Measurements from ENCODE around the gene MUC12.

DNA sequence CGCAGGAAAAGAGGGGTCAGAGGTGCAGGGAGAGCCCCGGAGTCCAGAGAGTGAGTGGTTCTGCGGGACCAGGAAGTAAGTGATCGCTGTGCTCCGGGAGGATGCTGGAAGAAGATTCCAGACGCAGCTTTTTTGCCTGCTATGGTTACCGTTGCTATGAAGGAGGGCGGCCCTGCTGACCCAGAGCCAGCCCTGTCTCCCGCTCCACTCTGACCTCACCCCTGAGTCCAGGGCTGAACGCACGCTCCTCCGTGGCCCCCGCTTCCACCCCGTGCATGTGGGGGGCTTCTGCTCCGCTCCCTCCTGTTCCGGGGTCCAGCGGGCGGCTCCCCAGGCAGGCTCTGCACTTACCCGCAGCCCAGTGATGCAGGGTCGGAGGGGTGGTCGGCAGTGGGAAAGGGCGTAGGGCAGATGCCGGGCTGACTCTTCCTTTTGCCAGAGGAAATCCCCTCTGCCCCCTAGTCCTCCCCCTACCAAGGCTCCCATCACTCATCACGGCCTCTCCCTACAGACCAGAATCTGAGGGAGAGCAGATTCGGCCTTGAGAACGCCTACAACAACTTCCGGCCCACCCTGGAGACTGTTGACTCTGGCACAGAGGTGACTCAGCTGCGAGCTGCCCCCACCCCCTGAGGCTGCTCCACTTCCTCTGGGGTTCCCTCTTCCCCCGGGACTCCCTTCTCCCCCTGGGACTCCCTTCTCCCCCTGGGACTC is 47.9 kb downstream of the MUC12 start:
- TF ChIP-seq CTCF (conservative IDR thresholded peaks at IDR 0.05) (no peak), ZFX (IDR thresholded peaks at IDR 0.05) (no peak)
